GM18868 (cell line): ENCODE data around the gene EPHX1.

Experiments
- ATAC-seq: cut with Tn5 transposase; IDR thresholded peaks from one replicate; pipeline ENCODE4 v1.9.1; 2021; ENCODE audit warnings: mild to moderate bottlenecking, moderate library complexity; ENCODE audit not compliant: unreplicated experiment

The EPHX1 gene

DNA sequence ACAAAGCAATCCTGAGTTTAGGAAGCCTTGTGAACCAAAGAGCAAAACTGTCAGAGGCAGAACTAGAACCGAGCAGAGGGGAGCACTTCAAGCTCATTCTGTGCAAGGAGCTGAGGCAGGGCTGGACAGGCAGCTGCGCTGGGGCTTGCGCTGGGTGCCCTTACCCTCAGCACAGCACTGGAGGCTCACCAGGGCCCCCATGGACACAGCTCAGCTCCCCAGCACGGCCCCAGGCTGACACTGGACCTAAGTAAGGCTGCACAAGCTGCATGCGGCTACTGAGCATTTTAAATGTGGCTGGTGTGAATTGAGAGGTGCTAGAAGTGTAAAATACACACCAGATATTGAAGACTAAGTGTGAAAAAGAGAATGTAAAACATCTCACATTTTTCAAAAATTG is 50.2 kb downstream of the EPHX1 start:
- no peak for ATAC-seq

DNA sequence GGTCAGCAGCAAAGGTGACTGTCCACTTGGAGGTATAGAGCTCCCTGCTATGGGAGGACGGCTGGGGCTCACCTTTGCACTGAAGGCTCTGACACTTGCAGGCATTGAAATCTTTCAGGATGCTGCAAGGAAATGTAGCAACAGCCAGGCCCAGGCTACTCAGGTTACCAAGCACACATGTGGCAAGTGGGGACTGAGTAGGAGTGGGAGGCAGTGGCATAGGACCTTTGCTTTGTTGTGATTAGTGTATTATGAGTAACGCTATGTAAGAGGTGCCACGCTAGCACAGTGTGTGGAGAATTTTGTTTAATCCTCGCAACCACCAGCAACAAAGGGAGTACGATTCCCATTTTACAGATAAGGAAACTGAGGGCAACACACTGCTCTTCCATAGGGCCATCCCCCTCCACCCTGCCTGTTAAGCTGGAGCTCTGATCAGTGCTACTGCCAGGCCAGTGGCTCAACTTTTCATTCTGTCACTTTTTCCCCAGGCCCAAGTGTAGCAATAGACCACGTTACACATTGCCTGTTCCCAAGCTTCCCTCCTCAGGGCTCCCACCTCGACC is 51.0 kb downstream of the EPHX1 start:
- ATAC-seq, result no peak

DNA sequence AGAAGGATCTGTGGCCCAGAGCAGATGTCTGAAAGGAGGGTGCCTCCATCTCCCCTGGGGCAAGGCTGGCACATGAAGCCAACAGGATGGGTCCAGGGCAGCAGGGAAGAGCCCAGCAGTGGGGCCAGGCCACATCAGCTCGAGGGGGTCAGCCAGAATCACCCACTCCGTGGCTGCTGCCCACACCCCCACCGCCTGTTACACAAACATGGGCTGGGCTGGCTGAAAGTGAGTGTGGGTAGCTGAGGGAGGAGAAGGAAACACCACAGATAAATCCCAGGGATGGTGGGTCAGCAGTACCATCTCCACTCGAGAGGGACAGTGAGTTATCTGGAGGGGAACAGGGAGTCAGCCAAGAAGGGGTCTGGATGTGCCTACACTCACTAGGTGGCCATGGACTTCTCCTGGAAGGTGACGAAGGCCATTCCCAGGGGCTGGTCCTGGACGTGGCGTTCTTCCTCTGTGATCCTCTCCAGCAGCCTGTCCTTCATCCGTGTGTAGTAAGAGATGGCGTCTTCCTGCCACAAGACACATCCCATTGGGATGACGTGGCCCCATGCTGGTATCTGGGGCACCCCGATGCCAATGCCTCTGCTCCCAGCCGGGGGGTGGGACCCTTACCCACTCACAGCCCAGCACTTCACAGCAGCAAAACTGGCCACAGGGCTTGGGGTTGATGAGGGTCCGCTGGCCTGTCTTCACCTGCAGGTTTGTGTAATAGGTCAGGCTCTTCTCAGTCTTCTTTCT is 52.1 kb downstream of the EPHX1 start:
- ATAC-seq, result no peak

DNA sequence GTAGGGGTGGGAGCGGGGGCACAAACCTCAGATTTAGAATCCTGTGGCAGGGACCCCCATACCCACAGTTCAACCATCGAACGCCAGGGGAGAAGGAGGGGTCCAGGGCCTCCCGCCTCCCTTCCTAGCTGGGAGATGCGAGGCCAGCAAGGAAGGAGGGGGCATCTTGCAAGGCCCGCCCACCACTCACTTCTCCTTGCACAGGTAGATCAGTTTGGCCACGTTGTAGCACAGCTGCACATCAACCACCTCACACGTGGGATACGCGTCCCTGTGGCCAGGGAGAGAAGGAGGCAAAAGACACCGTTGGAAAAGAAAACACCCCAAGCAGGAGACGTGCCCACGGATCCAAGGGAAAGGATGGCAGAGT is 52.6 kb downstream of the EPHX1 start:
- ATAC-seq, result no peak

DNA sequence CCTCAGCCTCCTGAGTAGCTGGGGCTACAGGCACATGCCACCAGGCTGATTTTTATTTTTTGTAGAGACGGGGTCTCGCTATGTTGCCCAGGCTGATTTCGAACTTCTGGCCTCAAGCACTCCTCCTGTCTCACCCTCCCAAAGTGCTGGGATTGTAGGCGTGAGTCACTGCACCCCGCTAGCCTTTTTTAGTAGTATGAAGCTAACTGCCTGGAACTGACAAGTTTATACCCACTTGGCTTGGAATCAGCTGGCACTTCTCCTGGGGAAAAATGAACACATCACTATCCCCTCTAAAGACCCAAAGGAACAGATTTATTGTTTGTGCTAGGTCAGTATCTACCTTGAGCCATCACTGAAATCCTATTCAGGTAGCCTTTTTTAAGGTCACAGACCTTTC is 53.2 kb downstream of the EPHX1 start:
- ATAC-seq, result no peak

DNA sequence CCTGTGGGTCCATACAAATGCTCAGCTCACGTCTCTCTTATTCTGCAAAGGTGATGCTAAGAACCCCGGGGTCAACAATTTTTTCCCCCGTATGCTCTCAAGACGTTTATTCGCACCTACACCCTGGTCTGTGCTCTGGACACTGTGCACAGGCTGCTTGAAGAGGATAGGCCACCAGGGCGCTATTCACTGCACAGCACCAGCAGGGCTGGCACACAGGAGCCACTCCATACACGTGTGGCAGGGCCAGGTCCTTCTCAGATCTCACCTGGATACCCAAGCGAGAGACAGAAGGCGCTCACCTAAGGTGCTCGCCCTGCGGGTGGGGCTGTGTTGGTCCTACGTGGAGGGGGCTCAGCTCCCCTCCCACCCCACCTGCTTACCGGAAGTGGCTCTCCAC is 55.6 kb downstream of the EPHX1 start:
- ATAC-seq, result no peak

DNA sequence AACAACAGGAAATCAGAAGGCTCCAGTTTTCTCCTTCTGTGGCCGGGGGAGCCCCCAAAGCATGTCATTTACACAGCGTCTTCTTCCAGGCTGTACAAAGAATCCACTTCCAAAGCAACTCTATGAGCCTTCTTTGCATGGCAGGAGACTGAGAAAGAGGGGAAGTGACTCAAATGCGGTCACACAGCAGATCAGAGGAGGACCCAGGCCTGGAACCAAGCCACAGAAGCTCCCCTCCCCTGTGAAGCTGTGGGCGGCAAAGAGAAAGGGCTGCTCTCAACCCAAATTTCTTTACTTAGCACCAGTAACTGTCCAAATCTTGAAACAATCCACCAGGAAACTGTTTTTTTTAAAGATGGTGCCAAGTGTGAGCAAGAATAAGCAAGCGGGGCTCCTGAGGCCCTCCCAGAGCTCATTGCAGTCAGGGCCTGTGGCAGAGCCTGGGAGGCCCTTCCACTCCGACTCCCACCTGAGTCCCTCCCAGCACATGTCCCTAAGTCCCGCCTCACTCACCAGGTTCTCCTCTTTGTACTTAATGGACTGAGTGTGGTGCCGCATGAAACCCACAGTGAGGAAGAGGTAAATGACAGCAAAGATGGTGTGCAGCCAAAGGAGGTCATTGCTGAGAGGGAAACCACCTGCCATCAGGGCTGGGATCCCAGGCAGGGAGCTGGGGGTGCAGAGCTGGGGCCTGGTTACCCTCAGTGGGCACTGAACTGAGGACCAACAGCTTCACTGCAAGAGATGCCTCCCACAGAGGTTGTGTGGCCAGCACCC is 56.3 kb downstream of the EPHX1 start:
- ATAC-seq, result peak; percentile 84

DNA sequence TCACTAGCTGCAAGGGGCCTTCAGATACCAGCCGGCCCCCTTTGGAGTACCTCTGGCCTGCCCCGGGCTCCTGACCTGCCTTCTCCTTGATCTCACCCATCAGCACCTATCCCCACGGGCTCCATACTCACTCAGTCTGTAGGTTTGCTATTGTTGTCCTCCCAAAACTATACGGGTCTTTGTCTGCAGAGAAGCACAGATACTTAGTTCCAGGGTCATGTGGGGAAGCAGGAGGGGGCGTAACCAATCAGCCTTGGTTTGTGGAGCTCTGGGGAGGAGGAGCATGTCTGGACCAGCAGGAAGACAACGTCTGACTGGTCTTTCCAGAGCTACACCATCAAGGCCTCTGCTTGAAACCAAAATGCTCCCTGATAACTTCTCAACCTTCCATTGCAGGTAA is 57.1 kb downstream of the EPHX1 start:
- ATAC-seq, result no peak

DNA sequence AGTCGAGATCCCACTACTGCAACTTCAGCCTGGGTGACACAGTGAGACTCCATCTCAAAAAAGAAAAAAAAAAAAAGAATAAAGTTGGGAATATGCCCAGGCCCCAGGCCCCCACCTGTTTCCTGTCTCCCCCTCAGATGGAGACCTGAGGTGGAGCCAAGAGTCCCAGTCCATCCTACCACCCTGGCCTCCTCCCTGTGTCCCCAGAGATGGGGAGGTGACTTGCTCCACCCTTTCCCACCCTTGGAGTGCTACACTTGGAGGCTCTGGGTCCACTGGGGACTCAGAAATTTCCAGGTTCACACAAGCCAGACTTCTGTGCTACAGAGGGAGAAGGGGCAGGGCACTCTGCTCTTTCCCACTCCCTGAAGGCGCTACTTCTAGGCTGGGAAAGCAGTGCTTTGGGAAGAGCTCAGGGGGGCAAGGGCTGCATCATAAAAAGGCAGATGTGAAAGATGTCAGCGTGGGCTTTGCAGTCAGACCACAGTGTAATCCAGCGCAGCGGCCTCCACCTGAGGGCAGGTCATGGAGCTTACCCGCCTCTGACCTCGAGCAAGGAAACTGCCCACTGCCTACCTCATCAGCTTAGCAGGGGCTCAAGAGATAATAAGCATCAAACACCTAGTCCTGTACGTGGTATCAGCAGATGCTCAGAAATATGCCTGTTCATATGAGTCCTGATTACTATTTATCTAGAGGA is 58.9 kb downstream of the EPHX1 start:
- no peak for ATAC-seq

DNA sequence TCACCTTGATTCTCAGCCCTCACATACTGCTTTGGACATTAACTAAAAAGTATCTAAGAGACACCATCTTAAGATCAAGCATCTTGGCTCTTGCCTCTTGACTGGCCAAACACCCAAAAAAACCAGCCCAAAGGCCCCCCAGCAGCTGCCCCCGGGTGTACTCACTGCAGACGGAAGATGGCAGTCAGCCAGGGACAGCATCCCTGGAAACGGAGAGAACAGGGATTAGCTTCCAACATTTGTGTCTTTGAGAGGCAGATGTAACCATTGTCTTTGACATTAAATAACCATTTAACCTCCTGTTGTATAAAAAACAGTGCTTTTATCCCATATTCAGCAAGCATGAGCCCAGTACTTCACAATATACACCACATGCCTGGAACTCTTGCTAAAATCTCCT is 61.0 kb downstream of the EPHX1 start:
- ATAC-seq, result no peak

DNA sequence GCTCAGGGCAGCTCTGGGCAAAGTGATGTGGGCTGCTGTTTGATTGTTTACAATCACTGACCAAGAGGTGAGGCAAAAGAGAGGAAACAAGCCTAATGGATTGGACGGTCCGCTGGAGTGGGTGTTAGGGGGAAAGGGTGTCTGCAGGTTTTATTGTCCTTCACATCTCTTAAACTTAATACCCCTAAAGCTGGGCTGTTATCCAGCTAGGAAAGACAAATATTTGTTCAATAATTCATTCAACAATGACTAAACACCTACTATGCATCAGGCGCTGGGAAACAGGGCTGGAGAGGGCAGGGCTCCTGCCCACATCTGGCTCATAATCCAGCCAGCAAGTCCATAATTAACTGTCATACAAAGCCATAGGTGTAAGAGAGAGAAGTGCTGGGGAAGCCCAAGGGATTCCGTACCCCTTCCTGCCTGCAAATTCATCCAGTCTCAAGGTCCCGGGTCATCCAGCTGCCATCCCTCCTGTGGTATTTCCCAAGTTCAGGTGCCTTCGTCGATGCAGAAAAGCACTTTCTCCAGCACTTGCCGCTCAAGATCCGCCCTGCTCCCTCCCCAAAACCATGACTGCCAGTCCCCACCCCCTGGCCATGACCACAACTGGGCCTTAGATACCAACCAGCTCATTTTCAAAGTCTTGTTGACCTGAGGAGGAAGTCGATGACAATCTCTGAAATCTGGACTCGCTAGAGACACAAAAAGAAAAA is 61.6 kb downstream of the EPHX1 start:
- ATAC-seq, result no peak

DNA sequence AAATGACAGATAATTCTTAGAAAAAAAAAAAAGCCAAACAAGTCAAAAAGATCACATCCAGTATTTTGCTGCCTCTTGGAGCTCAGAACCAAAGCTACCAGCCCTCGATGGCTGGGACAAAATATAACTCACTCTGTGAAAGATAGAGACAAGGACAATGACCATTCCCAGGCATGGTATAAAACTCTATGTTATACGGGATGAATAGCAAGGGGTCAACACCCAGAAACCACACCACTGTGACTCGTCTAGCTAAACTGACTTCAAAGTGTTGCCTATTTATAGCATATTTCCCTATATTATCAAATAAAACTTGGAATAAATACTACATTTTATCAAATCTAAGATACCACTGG is 62.1 kb downstream of the EPHX1 start:
- no peak for ATAC-seq

DNA sequence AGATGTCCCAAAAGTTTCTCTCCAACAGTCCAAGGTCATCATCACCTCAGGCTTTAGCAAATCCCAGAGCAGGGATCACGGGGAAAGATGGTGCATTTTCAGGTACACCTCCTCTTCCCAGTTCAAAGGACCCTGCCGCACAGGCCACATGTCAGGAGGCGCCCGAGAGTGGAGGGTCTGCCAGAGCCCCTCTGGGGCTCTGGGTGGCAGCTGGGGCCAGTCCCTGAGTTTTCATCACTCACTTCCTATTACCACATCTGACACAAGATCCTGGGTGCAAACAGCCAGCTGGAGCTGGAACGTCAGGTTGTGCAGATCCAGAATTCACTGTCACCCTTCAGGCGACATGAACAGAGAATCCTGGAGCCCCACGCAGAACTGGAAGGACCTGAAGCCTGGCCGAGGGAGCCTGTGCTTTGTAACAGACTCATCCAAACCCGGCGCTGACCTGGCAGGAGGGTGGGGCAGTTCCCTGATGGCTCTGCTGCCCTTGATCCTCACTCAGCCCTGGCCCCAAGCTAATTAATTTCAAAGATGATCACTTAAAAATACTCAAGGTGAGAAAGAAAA is 63.4 kb downstream of the EPHX1 start:
- no peak for ATAC-seq

DNA sequence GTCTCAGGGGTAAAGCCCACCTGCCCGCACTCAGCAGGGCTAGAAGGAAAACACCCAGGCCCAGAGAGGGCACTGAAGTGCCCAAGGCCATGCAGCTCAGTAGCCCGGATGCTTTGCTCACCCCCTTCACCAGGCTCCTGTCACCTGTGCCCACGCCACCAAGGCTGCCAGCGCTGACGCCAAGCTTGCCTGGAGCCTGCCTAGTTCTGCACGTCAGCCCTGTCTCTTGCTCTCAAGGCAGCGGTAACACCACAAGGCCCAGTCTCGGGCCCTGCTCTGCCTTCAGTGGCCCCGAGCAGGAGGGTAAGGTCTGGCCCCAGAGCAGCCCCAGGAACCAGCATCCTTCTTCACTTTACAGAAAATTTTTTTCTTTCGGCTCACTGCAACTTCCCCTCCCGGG is 64.5 kb downstream of the EPHX1 start:
- ATAC-seq, result no peak

DNA sequence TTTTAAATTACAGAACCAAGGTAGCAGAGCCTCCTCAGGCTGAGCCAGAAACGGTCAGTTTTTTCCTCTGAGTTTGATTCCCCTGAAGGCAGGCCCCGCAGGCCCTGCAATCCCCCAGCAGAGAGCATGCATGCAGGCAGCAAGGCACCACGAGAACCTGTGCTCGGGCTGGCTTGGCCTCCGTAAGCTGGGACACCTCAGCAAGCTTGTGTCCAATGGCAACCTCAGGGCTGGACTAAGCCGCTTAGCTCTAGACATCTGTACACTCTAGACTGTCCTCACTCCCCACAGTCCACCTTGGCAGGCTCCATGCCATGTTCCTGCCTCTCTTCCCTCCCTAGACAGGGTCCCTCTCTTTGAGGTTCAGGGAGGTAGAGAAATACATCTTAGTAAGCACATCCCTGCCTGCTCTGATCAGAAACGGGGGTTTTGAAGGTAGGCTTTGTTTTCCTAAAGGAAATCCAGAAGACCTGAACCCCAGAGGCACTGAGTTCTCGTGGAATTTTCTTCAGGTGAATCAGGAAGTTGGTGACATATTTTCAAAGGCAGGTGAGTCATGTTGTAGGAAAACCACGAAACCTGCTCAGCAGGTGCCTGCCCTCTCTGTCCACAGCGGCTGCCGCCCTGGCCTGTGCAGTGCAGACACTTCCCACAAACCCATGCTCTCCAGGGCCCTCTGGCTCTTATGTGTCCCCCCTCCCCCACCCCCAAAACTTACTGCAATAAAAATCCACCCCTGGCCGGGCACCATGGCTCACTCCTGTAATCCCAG is 65.3 kb downstream of the EPHX1 start:
- no peak for ATAC-seq

DNA sequence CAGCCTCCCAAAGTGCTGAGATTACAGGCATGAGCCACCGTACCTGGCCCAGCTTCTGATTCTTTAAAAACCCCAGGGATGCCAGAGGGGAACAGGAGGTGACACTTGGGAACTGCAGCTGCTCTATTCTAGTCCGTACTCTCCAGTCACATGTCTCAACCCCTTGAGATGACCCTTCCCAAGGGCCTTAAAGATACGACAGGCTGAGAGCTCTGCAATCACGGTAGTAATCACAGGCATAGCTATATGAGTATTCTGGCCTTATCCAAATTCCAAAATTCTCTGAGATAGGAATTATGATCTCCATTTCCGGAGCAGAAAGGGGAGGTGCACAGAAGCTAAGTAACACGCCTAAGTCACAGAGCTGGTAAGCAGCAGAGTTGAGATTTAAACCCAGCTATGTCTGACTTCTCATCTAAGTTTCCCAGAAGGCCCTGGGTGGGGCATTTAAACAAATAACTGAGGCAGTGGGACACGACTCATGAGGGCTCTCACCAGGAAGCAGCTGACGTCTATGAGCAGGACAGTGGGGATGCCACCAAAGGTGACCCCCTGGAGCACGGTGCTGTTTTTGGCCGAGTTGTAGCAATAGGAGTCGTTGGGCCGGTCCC is 67.1 kb downstream of the EPHX1 start:
- ATAC-seq, result no peak

DNA sequence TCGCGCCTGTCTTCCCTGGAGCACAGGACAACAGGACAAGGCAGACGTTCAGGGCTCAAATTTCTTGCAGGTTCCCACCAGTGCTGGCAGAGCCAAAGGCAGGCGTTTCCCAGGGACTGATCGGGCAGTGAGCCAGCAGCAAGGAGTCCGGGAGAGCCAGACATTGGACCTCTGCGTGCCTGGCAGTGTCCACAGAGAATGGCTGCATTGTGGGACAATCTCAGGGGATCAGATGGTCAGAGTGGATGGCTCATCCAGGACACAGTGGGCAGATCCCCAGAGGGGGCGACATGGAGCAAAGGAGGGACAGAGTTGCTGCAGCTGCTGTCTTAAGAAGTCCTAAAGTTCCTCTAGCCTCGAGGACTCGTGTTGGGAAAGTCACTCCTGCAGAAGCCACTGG is 67.7 kb downstream of the EPHX1 start:
- no peak for ATAC-seq

DNA sequence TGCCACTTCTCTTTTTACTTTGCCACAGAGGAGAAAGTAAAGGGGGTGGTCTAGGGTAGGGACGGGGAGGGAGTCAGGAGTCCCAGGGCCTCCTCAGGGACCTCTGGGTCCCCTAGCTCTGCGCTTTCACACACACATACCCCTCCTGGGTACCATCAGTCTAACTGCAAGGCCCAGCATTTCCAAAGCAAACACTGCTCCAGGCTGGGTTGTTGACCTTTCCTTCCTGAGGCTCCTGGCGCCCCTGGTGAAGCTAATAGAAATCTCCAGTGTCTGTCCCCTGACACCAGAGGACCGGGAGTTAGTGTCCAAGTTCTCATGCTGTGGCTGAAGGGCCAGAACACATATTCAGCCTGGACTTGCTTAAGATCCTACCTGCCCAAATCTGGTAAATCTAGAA is 68.4 kb downstream of the EPHX1 start:
- no peak for ATAC-seq

DNA sequence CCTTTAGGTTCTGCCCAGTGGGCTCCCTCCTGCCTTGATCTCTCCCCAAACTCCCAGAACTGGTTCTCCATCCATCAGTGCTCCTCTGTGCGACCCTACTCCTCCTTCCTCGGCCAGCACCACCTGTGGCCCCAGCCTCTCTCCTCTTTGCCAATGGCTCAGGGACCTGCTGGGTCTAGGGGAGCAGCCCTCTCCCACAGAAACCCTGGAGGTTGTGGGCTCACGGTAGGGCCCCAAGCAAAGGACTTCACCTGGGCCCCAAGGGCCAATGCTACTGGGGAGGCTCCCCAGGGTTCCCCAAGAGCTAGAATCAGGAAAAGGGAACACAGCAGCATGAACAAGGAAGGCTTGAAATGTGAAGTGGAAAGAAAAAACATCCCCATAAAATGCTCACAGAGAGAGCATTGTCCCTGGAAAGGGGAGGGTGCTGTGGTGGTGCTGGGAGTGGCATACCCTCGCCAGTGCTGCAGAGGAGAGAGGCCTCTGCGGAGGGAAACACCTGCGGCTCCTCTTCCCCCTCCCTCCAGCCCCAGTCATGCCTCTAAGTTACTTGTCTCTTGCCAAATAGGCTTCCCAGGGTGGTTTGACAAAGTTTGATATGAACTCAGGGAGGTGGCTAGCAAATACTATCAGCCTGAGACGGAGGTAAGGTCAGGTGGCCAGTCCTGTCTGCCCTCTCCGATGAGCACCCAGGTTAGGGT is 69.7 kb downstream of the EPHX1 start:
- peak; percentile 29 for ATAC-seq
